Ovary (tissue), 3 donors: ENCODE results near the gene RHOXF1.
"Not testable (repeated sequence)": the region's sequence is repeated elsewhere in the genome, so short reads cannot be mapped to it uniquely, and the experiment has no call there.

Source experiments
- EP300 ChIP-seq: sonication (generic); formaldehyde crosslinking; IDR thresholded peaks from one replicate; pipeline ENCODE4 v1.6.1; 2017; ENCODE audit warnings: antibody characterized with exemption
- TF ChIP-seq, protein P1 (sequence below), 3 donors: fragments of 450-650 bp in 2 of 3; fragments of 200-600 bp in 1 of 3; IDR thresholded peaks; one replicate each; pipeline versions ENCODE4 v1.5.1 to v1.8.0; 2016 to 2022; ENCODE audit warnings: antibody characterized with exemption in 3 of 3, mild to moderate bottlenecking in 1 of 3
- donor health status: DM: no; HTN: no; CAD: no.

- TF ChIP-seq, protein P1, sequence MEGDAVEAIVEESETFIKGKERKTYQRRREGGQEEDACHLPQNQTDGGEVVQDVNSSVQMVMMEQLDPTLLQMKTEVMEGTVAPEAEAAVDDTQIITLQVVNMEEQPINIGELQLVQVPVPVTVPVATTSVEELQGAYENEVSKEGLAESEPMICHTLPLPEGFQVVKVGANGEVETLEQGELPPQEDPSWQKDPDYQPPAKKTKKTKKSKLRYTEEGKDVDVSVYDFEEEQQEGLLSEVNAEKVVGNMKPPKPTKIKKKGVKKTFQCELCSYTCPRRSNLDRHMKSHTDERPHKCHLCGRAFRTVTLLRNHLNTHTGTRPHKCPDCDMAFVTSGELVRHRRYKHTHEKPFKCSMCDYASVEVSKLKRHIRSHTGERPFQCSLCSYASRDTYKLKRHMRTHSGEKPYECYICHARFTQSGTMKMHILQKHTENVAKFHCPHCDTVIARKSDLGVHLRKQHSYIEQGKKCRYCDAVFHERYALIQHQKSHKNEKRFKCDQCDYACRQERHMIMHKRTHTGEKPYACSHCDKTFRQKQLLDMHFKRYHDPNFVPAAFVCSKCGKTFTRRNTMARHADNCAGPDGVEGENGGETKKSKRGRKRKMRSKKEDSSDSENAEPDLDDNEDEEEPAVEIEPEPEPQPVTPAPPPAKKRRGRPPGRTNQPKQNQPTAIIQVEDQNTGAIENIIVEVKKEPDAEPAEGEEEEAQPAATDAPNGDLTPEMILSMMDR (IDR thresholded peaks at IDR 0.05), result not testable (repeated sequence)
- not testable (repeated sequence) for TF ChIP-seq EP300
These were observed 12.7 kb upstream of the RHOXF1 start for GRCh38 chrX:120128306-120128846.
